Activated T-cell treated with anti-CD3 and anti-CD28 coated beads for 24 hours (primary cell): Measurements from ENCODE around the gene ANKMY1.
"Not testable (repeated sequence)": the region's sequence is repeated elsewhere in the genome, so short reads cannot be mapped to it uniquely, and the experiment has no call there.

Experiments
- DNase-seq: peaks from one replicate; pipeline ENCODE4 v3.0.0-alpha.2; 2020; ENCODE audit warnings: low read depth

ANKMY1 gene

GRCh38 chr2:240568678-240569522 lies 11.1 kb upstream of the ANKMY1 start:
- no peak for DNase-seq

DNA sequence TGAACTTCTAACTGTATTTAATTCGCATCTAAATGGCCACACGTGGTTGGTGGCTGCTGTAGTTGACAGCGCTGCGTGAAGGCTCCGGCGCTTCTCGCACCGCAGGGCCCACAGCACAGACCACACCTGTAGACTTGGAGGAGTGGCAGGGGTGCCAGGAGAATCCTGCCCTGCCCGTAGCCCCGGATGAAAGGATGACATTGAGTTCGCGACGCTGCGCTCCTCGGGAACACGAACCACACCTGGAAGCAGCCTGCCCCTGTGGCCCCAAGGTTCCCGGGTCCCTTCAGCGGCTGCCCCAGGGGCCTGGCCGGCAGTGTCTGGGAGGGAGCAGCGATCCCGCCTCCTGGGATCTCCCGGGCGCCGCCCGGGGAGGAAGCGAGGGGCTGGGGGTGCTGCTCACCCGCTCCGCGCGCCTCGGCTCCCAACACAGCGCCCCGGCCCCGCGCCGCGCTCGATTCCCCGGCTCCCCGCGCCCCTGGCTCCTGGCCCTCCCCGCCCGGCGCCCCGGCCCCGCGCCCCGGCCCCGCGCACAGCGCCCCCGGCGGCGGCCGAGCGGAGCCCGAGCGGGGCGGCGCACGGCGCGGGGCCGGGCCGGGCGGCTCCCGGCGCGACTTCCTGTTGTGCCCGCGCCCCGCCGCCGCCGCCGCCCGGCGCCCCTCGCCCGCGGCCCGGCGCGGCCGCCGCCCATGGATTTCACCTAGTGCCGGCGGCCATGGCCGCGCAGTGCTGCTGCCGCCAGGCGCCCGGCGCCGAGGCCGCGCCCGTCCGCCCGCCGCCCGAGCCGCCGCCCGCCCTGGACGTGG lies 10.3 kb upstream of the ANKMY1 start, which contains the start of gene RNPEPL1:
TSS of gene RNPEPL1 (plus strand) at position 613 of the 806 bp plus-strand sequence. CDS start at position 716, 103 bp downstream.
- no peak for DNase-seq

- no peak for DNase-seq
These were observed 9.5 kb upstream of the ANKMY1 start for GRCh38 chr2:240567137-240567871.

DNA sequence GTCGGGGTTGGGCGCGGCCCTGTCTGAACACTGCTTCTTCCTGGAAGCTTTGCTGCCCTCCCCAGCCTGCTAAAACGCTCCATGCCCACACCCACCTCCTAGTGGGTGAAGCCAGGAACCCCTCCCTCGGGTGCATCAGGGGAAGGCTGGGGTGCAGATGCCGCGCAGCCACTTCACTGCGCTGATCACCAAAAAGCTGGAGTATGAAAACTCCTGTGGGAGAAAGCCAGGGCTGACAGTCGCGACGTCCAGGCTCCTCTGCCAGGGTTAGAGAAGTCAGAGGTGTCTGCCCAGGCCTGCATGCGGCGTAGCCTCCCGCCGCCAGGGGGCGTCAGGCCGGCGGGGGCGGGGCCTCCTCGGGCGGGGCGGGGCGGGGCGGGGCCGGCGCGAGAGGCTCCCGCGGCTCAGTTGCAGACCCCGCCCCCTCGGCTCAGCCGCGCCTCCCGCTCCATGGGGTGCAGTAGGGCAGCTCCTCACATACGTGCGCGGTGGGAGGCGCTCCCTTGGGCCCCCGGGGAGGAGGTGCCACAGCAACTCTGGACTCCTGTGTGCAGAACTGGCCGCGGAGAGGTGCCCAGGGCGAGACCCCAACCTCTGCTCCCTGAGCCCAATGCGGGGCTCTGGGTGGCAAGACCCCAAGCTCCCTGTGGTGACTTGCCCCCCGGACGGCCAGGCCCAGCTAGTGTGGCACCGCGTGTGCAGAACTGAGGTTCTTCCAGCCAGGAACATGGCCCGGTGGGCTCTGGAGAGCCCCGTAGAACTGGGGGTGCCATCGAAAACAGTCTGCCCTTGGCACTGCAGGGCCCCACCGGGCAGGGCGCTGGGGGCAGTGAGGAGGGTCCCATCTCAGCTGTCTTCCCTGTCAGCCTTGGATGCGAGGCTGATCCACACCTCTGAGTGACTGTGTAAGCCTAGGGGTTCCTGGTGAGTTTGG lies 8.7 kb upstream of the ANKMY1 start:
- DNase-seq: peak; percentile 94

GRCh38 chr2:240565333-240566202 lies 7.8 kb upstream of the ANKMY1 start:
- DNase-seq: peak; percentile 84

DNA sequence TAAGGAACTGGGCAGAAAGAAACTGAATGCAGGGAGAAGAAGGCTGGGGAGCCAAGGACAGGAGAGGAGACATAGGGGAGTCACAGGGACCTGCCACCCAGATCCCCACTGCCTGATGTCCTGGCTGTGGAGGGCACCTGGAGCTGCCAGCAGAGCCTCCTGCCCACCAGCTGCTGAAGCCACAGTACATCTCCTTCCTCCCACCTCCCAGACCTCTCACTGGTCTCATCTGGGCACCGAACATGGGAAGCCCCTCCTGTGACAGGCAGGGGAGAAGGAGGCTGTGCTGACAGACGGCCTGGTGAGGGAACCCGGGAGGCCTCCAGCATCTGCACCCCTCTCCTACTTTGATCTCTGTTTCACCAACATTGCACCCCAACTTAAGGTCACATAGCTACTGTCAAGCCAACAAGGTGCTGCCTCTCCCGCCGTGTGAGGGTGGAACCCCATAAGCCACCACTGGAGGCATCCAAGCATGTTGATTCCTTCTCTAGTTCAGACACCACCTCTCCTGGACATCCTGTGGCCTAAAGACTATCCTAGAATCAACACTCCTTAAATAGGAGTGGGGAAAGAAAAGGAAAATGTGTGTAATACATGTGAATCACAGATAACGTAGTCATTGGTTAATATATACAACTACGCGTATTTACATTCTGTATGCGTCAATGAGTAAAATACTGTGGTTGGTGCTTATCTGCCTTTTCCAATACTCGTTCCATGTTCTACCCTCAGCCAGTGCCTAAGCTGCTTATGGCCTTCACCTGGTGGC lies 7.0 kb upstream of the ANKMY1 start:
- no peak for DNase-seq

GRCh38 chr2:240563951-240564560 lies 6.3 kb upstream of the ANKMY1 start:
- no peak for DNase-seq

- DNase-seq: not testable (repeated sequence)
These were observed 5.4 kb upstream of the ANKMY1 start for GRCh38 chr2:240563231-240563630.

GRCh38 chr2:240561325-240561971 lies 3.7 kb upstream of the ANKMY1 start:
- DNase-seq: no peak

GRCh38 chr2:240560480-240561324 lies 2.9 kb upstream of the ANKMY1 start:
- DNase-seq: peak; percentile 100

GRCh38 chr2:240560084-240560479 lies 2.3 kb upstream of the ANKMY1 start, which contains the start of gene DUSP28:
DUSP28 (plus strand) TSS chr2:240560357; CDS start chr2:240560685, 328 bp downstream.
- DNase-seq: peak; percentile 88

DNA sequence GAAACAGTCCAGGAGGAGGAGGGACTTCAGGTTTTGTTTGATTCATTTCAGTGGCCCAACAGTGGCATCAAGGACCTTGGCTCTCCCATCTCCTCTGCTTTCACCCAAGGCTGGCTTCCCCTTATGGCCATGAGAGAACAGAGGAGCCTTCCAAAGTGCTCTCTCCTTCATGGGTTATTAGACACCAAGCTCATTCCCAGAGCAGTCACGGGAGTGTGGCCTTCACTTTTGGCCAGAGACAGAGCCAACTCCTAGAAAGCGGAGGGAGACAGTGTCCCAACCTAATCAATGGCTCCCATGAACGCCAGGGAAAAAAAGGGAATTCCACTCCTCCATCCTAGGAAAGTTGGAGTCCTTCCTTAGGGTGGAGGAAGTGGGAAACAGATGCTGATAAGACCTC lies 1.5 kb upstream of the ANKMY1 start:
- DNase-seq: no peak

DNA sequence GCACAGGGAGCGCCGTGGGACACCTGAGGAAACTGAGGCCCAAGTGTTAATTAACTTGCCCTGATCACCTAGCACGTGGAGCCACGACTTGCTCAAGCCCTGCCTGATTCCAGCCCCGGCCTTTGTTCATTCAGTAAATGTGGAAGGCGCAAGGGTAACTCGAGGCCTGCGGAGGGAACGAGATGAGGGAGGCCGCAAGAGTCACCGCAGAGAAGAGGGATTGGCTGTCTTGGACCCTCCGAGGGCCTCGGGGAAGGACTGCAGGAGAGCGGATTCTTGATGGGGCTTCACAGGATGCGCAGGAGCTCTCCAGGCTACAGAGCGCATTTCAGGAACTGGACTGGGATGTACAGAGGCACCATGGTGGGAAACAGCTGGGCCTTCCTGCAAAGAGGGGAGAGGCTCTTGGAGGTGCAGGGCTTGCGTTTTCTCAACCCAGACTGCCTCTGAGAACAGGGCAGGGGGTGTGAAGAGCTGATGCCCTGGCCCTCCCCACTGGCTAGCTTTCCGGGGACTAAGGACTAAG lies 511 bp upstream of the ANKMY1 start:
- DNase-seq: no peak

DNA sequence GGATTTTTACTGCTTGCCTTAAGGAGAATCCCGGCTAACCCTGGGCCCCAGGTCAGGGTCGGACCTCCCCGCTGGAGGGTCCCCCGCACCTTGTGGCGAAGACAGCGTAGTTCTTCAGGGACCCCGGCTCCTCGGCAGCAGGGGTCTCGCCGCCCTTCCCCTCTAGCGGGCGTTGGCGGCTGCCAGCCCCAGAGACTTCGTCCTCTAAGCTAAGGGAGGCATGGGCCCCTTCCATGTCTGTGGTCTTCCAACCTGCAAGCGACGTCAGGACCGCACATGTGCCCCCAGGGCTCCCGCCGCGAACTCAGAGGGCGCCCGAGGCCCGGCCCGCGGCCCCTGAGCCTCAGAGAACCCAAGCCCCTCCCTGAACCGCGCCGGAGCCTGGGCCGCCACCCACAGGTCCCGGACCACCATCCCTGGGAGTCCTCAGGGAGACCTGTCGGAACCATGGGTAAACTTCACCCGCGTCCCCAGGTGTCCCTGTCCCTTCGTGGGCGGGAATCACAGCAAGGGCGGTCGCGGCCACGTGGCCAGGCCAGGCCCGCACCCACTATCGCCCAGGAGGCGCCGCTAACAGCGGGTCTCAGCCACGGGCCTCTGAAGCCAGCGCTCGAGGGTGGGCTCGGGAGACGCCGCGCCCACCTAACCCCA lies 562 bp downstream of the ANKMY1 start:
- no peak for DNase-seq

- no peak for DNase-seq
These were observed 1.2 kb downstream of the ANKMY1 start for GRCh38 chr2:240556553-240557100.

GRCh38 chr2:240555541-240556250 lies 2.1 kb downstream of the ANKMY1 start:
- no peak for DNase-seq
